Ovary (tissue), 9 donors: ENCODE data around the gene MROH8. TPM values are rescaled to one million over a fixed set of nuclear protein-coding genes. Genes with fewer than 3 reads are reported as not detected.

Experiments
- DNase-seq, 5 donors: peaks; one replicate each; pipeline ENCODE4 v3.0.0-alpha.2; 2019 to 2020
- H3K27ac ChIP-seq, 2 donors: fragments of 200-600 bp; one replicate each; pipeline versions ENCODE4 v1.5.1 to v1.8.0; 2019 to 2022
- H3K27me3 ChIP-seq: fragments of 200-600 bp; one replicate; pipeline ENCODE4 v1.8.0; 2022
- H3K36me3 ChIP-seq: fragments of 200-600 bp; sonication (generic); one replicate; pipeline ENCODE4 v1.5.1; 2019
- H3K4me1 ChIP-seq: one replicate; pipeline ENCODE4 v1.8.1; 2013; ENCODE audit warnings: mild to moderate bottlenecking, moderate library complexity; ENCODE audit not compliant: insufficient read depth
- H3K4me3 ChIP-seq: fragments of 200-600 bp; sonication (generic); one replicate; pipeline ENCODE4 v1.5.1; 2017
- H3K9me3 ChIP-seq, 2 donors: fragments of 200-600 bp in 1 of 2; sonication (generic) in 1 of 2; one replicate each; pipeline versions ENCODE4 v1.5.1 to v1.8.1; 2013 to 2019; ENCODE audit warnings: mild to moderate bottlenecking in 1 of 2, moderate library complexity in 1 of 2
- CTCF ChIP-seq, 3 donors: fragments of 450-650 bp in 2 of 3; fragments of 200-600 bp in 1 of 3; IDR thresholded peaks; one replicate each; pipeline versions ENCODE4 v1.5.1 to v1.8.0; 2016 to 2022; ENCODE audit warnings: antibody characterized with exemption in 3 of 3, mild to moderate bottlenecking in 1 of 3
- EP300 ChIP-seq: sonication (generic); formaldehyde crosslinking; IDR thresholded peaks from one replicate; pipeline ENCODE4 v1.6.1; 2017; ENCODE audit warnings: antibody characterized with exemption
- POLR2A ChIP-seq: fragments of 450-650 bp; IDR thresholded peaks from one replicate; pipeline ENCODE4 v1.6.1; 2017; ENCODE audit warnings: antibody characterized with exemption, mild to moderate bottlenecking, moderate library complexity
- WGBS, 3 donors: extraction: QIAGEN DNeasy Blood & Tissue Kit in 1 of 3; methylation state at CpG; one replicate each; pipeline versions ENCODE4 v1.1.5 to v1.1.7; 2013 to 2017; 5-methylcytosine and 5-hydroxymethylcytosine counted together
- intact Hi-C, 4 donors: fragments of 100-400 bp; cut with DNase I; formaldehyde crosslinking; loops; one replicate each; pipeline versions ENCODE4 v1.11.0 to v1.15.1; 2022 to 2023
- polyA plus RNA-seq, 2 donors: library from polyadenylated mRNA; stranded (reverse); fragments of 200-250 nt in 1 of 2; fragments of 350-450 nt in 1 of 2; fragmentation: Illumina TruSeq in 1 of 2; extraction: RNeasy Lipid Tissue Mini Kit (QIAGEN cat#74804) in 1 of 2; gene quantifications; one replicate each; pipeline ENCODE4 v1.2.3, GENCODE V29; 2013 to 2014
- total RNA-seq, 7 donors: library from RNA; depleted of rRNA in 2 of 7; stranded (reverse); fragments of >200 nt in 2 of 7; fragmentation: NEBNext Ultra II Directional in 3 of 7; extraction: Animal tissue kit (Norgen Biotek cat#: 25700) in 3 of 7; gene quantifications; one replicate each; pipeline versions ENCODE4 v1.1.0 to v1.2.4, GENCODE V29; 2016 to 2023
- donor health status: DM: no; HTN: no; CAD: no; lungs with moderate emphysema.
- donor health status: DM: no; HTN: no; CAD: no.
- donor health status: Bipolar disorder and iron deficiency.
- donor health status: DM: yes; HTN: yes; CAD: no.
- donor health status: DM: no; HTN: no; CAD: no.
- donor health status: DM: yes; HTN: yes; CAD: no.

The MROH8 gene
- total and polyA plus RNA-seq, 9 donors: 2.3 to 6.4 (median 4.7) TPM

GRCh38 chr20:37188787-37189186, 9.4 kb upstream of the MROH8 start:
- H3K36me3 ChIP-seq: no peaks in the 10 kb centered on the region
- intact Hi-C loops: no loop called here
- DNase-seq: no peak
- no peaks in the 10 kb centered on the region for H3K9me3 ChIP-seq
- TF ChIP-seq EP300 (no peak), POLR2A (no peak), CTCF (IDR thresholded peaks at IDR 0.05) (no peak)
- H3K4me1 ChIP-seq: peaks cover 1% of the 10 kb centered on the region
- H3K4me3 ChIP-seq: no peak overlapping the region
- H3K27ac ChIP-seq: no peak overlapping the region
- H3K27me3 ChIP-seq: no peaks in the 10 kb centered on the region
- WGBS, 3 donors: 80 to 94% (median 84%) methylated on average over 6 to 7 of the region's 7 CpGs

- no peaks in the 10 kb centered on the region for H3K36me3 ChIP-seq
- peaks cover 2% of the 10 kb centered on the region for H3K4me1 ChIP-seq
- intact Hi-C loops: no loop called here
- H3K4me3 ChIP-seq: no peak overlapping the region
- no peaks in the 10 kb centered on the region for H3K9me3 ChIP-seq
- 93 to 97% (median 93%) methylated on average over 5 of the region's 5 CpGs for WGBS, 3 donors
- no peak overlapping the region for H3K27ac ChIP-seq
- no peak for DNase-seq
- TF ChIP-seq EP300: no peak
- TF ChIP-seq POLR2A: no peak
- TF ChIP-seq CTCF (IDR thresholded peaks at IDR 0.05): no peak
- no peaks in the 10 kb centered on the region for H3K27me3 ChIP-seq
Observed at GRCh38 chr20:37185686-37186085, 6.3 kb upstream of the MROH8 start.

- Histone ChIP-seq H3K4me3 (peak overlapping the region; percentile 95), H3K27ac (peak overlapping the region; percentile 84 to 99), H3K9me3 (no peaks in the 10 kb centered on the region), H3K4me1 (peaks cover 9% of the 10 kb centered on the region), H3K36me3 (no peaks in the 10 kb centered on the region), H3K27me3 (no peaks in the 10 kb centered on the region)
- WGBS, 3 donors: 5 to 8% (median 6%) methylated on average over 14 to 15 of the region's 15 CpGs
- intact Hi-C loops: no loop called here
- TF ChIP-seq EP300: no peak
- no peak for TF ChIP-seq POLR2A
- TF ChIP-seq CTCF (IDR thresholded peaks at IDR 0.05): no peak
- DNase-seq: no peak
Observed at GRCh38 chr20:37179683-37180524, 556 bp upstream of the MROH8 start.

- no peak overlapping the region for H3K4me3 ChIP-seq
- H3K4me1 ChIP-seq: no peaks in the 10 kb centered on the region
- H3K9me3 ChIP-seq: no peaks in the 10 kb centered on the region
- WGBS, 3 donors: 93 to 96% (median 94%) methylated on average over 4 of the region's 4 CpGs
- no peaks in the 10 kb centered on the region for H3K36me3 ChIP-seq
- H3K27ac ChIP-seq: no peak overlapping the region
- intact Hi-C loops: no loop called here
- no peak for DNase-seq
- no peaks in the 10 kb centered on the region for H3K27me3 ChIP-seq
- TF ChIP-seq POLR2A (no peak), EP300 (no peak), CTCF (IDR thresholded peaks at IDR 0.05) (no peak)
Observed at GRCh38 chr20:37172836-37173235, 6.5 kb downstream of the MROH8 start.
